ENCODE data around the gene FLRT3.

FLRT3 gene

DNA sequence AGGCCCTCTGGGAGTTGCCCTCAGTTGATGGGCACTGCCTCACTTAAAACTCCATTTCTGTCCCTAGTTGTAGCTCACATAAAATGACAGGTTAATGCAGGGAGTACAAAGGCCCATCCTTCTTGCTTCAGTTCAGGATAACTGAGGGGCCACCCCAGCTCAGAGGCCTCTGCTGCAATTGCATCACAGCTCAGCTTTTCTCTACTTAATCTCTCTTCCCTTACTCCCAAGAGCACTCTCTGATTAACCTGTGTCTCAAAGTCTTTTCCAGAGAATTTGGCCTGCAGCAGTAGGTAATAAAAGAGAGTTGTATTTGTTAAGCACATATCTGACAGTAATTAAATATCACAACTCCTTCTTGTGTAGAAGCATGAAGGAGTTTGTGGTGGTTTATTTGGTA is 40.9 kb upstream of the FLRT3 start:
- no peak for DNase-seq
- Histone ChIP-seq H3K4me3 (ENCODE audit: low read depth, low read length) (no peak overlapping the region), H3K36me3 (replicated peaks) (no peaks in the 10 kb centered on the region), H3K27me3 (replicated peaks) (no peaks in the 10 kb centered on the region), H3K27ac (no peak overlapping the region)
- TF ChIP-seq, protein P1, sequence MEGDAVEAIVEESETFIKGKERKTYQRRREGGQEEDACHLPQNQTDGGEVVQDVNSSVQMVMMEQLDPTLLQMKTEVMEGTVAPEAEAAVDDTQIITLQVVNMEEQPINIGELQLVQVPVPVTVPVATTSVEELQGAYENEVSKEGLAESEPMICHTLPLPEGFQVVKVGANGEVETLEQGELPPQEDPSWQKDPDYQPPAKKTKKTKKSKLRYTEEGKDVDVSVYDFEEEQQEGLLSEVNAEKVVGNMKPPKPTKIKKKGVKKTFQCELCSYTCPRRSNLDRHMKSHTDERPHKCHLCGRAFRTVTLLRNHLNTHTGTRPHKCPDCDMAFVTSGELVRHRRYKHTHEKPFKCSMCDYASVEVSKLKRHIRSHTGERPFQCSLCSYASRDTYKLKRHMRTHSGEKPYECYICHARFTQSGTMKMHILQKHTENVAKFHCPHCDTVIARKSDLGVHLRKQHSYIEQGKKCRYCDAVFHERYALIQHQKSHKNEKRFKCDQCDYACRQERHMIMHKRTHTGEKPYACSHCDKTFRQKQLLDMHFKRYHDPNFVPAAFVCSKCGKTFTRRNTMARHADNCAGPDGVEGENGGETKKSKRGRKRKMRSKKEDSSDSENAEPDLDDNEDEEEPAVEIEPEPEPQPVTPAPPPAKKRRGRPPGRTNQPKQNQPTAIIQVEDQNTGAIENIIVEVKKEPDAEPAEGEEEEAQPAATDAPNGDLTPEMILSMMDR (IDR thresholded peaks at IDR 0.05; ENCODE audit: low read depth, low read length, missing control alignments): no peak
- in situ Hi-C loops (cut with HindIII; ENCODE audit: low pct_ligation_motif_present, low sequenced_read_pairs): no loop called here

GRCh38 chr20:14375416-14375985 is 38.1 kb upstream of the FLRT3 start:
- Histone ChIP-seq H3K4me3 (ENCODE audit: low read depth, low read length) (no peak overlapping the region), H3K36me3 (replicated peaks) (no peaks in the 10 kb centered on the region), H3K27me3 (replicated peaks) (no peaks in the 10 kb centered on the region), H3K27ac (no peak overlapping the region)
- DNase-seq: no peak
- TF ChIP-seq, protein P1 (IDR thresholded peaks at IDR 0.05; ENCODE audit: low read depth, low read length, missing control alignments): no peak
- in situ Hi-C loops (cut with HindIII; ENCODE audit: low pct_ligation_motif_present, low sequenced_read_pairs): no loop called here

DNA sequence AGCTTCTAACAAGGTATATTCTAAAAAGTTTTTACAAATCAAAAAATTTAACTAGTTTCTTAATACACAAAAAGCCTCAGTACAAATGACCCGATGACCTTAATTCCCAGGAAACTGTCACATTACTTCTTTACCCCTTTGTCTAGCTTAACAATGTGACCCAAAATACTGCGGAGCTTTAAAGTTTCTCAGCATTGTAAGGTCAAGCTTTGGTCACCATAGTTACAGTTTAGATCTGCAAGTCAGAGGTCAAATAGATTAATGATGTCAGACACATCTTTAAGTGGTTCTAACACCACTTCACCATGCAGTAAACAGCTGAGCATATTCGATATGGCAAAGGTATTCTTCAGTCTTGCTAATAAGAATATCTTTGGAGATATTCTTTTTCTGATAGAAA is 36.8 kb upstream of the FLRT3 start:
- H3K36me3 ChIP-seq (replicated peaks): no peaks in the 10 kb centered on the region
- in situ Hi-C loops (cut with HindIII; ENCODE audit: low pct_ligation_motif_present, low sequenced_read_pairs): no loop called here
- no peak for DNase-seq
- no peak overlapping the region for H3K27ac ChIP-seq
- no peak overlapping the region for H3K4me3 ChIP-seq (ENCODE audit: low read depth, low read length)
- H3K27me3 ChIP-seq (replicated peaks): no peaks in the 10 kb centered on the region
- TF ChIP-seq, protein P1 (IDR thresholded peaks at IDR 0.05; ENCODE audit: low read depth, low read length, missing control alignments): no peak

GRCh38 chr20:14361509-14362345 is 24.3 kb upstream of the FLRT3 start:
- no peaks in the 10 kb centered on the region for H3K27me3 ChIP-seq (replicated peaks)
- TF ChIP-seq, protein P1 (IDR thresholded peaks at IDR 0.05; ENCODE audit: low read depth, low read length, missing control alignments): no peak
- in situ Hi-C loops (cut with HindIII; ENCODE audit: low pct_ligation_motif_present, low sequenced_read_pairs): no loop called here
- no peak for DNase-seq
- no peaks in the 10 kb centered on the region for H3K36me3 ChIP-seq (replicated peaks)
- H3K27ac ChIP-seq: no peak overlapping the region
- H3K4me3 ChIP-seq (ENCODE audit: low read depth, low read length): no peak overlapping the region

GRCh38 chr20:14360416-14360815 is 23.0 kb upstream of the FLRT3 start:
- DNase-seq: no peak

More at GRCh38 chr20:14360416-14360815, 23.0 kb upstream of the FLRT3 start:
- TF ChIP-seq, protein P1 (IDR thresholded peaks at IDR 0.05; ENCODE audit: low read depth, low read length, missing control alignments): no peak
- Histone ChIP-seq H3K36me3 (replicated peaks) (no peaks in the 10 kb centered on the region), H3K4me3 (ENCODE audit: low read depth, low read length) (no peak overlapping the region), H3K27me3 (replicated peaks) (no peaks in the 10 kb centered on the region), H3K27ac (no peak overlapping the region)
- in situ Hi-C loops (cut with HindIII; ENCODE audit: low pct_ligation_motif_present, low sequenced_read_pairs): no loop called here
